Hematopoietic multipotent progenitor cell (in vitro differentiated cells): ENCODE measurements around the gene C1orf146. TPM values are rescaled to one million over a fixed set of nuclear protein-coding genes. Genes with fewer than 3 reads are reported as not detected.
"Not testable (repeated sequence)": the region's sequence is repeated elsewhere in the genome, so short reads cannot be mapped to it uniquely, and the experiment has no call there.

Experiments
- DNase-seq, 3 donors: peaks; one replicate each; pipeline ENCODE4 v3.0.0-alpha.2; 2011 to 2015; ENCODE audit warnings: low read depth in 2 of 3, low spot score in 2 of 3
- total RNA-seq: library from RNA; depleted of rRNA; stranded (reverse); fragments of >200 nt; gene quantifications from one replicate; pipeline ENCODE4 v1.2.3, GENCODE V29; 2012

The C1orf146 gene, protein sequence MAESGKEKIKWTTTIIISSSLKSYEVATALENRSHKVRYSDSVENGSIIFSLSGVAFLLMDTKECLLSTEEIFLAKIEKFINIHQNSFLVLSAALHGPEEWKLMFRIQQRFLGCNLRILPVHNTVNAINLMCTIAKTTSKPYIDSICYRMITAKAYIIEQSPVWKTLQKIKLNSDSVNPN
- not detected for total RNA-seq

DNA sequence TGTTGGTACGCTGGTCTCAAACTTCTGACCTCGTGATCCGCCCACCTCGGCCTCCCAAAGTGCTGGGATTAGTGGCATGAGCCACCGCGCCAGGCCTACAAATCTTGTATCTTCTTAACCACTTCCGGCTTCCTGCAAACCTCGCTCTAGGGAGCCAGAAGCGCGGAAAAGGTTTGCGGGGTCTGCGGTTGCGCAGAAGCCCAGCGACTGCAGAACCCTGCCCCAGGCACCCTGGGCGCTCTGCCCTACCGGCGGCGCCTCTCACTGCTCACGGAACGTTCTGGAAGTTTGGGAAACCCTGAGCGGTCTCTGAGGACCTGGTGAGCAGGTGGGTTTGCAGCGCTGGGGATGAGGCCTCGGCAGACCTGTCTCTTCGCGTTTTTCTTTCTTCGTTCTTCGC, at the start of gene C1orf146:
TSS of gene C1orf146 (plus strand) at position 195 of the 400 bp plus-strand sequence. CDS start 13,506 bp downstream, outside the sequence.
- no peak for DNase-seq

DNA sequence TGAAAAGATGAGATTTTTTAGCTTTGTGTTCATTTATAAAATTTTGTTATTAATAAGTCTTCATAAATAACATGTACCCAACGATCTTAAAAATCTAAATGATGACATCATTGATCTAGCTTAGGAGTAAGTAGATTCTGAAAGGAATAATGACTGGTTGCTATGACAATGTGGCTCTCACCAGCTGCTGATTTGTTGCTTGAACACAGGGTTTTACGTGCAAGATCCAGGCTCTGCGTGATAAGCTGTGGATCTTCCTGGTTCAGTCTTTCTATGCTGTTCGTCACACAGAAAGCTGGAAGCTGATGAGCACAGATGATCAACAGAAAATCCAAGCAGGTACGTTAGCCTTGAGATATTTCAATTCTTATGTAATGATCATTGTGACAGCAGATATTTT, 49.1 kb upstream of the C1orf146 start:
- no peak for DNase-seq

DNA sequence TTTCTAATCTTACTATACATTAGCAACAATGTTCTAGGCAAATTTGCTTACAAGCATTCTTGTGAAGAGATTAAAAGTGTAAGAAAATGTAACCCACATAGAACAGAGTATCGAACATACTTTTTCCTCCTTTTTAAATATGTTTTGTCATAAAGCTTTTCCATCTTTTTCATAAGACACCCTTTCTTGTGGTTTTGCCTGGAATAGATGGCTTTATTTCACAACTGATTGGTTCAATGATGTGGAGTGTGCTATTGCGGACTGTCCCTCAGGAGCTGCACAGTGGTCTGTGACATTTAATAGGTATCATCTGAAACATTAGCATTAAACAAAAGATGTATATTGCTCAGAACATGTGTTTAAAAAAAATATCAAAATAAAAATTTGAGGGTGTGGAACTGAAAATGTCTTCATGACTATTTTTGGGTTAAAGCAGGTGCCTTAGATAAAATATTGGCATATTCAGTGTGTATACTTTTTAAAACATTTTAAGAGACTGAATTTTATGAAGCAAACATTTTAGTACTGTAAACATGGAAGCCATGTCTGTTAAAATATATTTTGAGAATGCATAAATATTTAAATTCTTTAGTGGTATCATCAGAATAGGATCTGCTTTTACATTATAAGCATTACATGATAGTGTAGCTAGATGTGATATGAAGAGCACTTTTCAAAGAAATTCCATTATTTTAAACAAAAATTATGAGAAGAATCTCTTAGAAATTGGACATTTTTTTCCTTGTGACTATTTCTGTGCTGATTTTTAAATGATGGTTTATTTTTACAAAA, 48.3 kb upstream of the C1orf146 start:
- no peak for DNase-seq

DNA sequence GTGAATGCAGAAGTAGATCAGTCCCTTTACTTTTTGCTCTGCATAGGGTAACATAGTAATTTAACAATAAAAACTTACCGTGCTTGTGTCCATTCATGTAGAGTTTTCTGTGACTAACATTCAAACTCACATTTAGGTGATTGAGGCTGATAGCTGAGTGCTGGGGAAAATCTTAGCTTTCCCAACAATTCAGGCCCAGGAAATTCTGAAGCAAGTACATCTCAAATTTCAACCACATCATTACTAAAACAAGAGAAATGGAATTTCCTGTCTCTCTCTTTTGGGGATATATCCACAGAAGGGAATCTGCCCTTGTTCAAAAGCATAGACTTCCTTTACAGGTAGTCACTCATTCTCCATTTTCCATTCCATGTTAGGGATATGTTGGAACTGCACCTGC, 33.1 kb upstream of the C1orf146 start:
- DNase-seq = no peak

DNA sequence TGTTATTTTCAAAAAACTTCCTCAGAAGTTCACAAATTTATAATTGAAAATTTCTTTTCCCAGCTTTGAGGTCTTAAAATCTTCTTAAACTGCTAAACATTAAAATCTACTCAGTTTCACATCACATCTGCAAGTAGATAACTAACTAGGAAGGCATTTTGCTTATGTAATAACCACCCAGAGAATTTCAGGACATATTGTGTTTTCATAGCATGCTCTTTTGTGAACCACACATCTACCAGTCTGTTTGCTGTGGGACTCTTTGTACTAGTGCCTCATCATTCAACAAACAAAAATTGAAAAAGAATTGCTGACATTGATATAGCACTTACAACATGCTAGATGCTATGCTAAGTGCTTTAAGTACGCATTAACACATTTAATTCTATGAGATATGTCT, 31.6 kb upstream of the C1orf146 start:
- no peak for DNase-seq

DNA sequence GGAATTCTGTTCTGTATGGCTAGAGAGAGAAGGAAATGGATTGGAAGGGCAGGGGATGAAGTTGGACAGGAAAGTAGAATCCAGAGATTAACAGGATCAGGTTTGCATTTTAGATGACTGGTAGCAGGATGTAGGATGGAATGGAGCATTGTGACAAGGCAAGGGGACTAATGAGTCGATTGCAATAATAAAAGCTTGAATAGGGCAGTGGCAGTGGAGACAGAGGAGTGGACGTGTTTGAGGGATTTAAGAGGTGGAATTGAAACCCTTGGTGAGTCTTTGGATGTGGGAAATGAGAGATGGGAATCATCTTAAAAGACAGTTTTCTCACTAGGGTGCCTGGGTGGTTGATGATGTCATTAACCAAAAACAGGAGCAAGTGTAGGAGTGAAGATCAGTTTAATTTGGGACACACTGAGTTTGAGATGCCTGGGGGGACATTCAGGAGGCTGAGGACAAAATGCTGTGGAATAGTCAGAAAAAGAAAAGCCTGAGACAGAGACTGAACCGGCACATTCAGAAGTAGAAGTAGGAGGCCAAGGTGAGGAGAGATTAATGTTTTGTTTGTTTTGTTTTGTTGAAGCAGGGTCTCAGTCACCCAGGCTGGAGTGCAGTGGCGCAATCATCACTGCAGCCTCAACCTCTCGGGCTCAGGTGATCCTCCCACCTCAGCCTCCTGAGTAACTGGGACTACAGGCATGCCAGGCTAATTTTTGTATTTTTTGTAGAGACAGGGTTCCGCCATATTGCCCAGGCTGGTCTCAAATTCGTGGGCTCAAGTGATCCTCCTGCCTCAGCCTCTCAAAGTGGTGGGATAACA, 29.1 kb upstream of the C1orf146 start:
- DNase-seq = no peak

DNA sequence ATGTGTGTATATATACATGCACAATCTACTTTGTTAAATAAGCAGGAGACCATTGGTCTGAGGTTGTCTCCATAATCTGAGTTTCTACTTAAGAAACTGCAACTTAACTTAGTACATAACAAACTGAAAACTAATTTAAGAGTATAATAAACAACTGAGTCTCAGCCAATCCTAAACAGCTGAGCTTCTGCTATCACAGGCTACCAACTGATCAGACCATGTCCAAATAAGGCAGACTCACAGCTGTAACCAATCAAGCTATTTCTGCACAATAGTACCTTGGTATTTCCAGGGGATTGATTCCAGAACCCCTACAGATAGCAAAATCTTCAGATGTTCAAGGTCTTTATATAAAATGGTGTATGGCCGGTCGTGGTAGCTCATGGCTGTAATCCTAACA, 26.0 kb upstream of the C1orf146 start:
- DNase-seq = no peak

DNA sequence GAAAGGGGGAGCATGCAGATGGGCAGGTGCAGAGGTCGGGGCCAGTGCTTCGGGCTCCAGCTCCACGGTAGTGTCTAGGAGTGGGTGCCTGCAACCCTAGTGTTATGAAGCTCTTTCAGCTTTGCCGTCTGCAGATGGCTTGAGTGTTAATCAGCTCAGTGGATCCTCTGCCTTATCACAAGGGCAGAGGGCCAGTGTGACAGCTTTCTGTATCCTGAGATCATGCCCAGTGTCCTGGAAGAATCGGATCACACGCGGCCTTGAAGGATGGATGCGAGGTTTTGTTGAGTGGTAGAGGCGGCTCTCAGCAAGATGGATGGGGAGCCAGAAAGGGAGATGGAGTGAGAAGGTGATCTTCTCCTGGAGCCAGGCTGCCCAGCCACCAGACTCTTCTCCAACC, 25.5 kb upstream of the C1orf146 start:
- no peak for DNase-seq

DNA sequence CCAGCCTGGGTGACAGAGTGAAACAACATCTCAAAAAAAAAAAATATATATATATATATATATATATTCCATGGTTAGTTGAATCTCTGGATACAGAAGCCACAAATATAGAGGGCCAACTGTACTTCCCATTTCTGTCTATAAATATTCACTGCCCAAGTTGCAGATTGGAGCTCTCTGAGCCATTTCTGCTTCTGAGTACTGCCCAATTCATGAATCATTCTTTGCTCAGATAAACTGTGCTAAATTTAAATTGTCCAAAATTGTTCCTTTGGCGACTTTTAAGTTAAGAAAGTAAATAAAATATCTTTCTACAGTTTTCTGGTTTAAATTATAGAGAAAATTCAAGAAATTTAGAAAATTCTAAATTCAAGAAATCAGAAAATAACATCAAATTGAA, 23.2 kb upstream of the C1orf146 start:
- DNase-seq = no peak

DNA sequence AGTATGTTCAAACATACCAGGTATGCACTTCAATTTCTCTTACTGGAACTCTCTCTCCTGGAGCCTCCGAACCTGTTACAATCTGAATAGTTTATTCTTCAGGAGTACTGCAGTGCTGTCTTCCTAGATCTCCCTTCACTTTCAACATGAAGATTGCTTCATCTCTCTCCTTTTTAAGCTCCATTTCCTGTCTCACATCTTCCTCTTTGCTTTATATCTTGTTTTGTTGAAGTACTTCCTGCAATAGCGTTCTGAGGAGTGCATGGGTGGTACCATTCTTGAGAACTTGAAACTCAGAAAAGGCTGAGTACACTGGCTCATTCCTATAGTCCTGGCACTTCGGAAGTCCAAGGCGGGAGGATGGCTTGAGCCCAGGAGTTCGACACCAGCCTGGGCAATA, 15.7 kb upstream of the C1orf146 start:
- no peak for DNase-seq

DNA sequence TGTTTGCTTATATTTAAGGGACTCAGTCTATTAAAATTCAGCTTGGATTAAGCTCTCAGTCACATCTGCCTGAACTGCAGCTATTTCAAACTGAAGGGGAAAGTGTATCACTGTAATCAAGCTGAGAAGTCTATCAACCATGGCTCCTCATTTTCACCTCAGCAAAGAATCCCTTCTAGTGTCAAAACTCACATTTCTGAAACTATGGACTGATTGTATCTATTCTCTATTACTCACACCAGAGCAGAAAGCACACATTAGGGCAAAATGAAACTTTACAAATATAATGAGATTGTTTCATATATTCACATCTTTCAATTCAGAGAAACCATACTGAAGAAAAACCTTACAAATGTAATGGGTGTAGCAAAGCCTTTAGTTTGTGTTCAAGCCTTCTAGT, 14.6 kb upstream of the C1orf146 start:
- no peak for DNase-seq

DNA sequence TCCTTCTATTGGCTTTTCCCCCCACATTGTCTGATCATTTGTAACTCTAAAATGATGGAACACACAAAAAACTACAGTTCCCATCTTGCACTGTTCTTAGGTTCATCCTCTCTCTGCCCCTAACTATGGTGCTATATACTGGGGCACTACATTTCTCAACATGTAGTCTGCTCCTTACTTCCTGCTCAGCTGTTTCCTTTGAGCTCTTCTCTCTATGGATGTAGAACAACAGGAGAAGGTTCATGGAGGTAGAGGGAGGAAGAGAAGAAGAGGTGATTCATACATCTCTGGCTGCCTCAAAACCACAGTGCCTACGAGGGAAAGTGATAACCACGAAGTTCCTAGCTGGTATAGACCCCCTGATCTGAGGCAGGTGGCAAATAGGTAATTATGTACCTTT, 7.0 kb upstream of the C1orf146 start:
- peak in 2 of 3 donors; percentile 3 to 26 for DNase-seq

DNA sequence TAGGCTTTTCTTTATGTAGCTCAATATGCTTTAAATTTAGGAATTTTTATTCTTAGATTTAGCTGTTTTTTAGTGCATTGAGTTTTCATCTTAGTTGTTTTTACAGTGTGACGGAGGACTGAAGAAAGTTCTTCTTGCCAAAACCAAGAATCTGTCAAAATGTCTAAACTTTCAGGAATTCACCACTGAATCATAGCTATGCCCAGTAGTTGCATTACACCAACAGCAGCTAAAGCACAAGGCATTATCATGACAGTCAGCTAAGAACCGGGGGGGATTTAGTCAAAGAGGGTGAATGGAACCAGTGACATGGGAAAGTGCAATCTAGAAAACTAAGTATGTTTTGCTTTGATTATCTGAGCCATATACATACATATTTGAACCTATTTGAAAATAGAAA, 6.5 kb upstream of the C1orf146 start:
- DNase-seq = no peak

DNA sequence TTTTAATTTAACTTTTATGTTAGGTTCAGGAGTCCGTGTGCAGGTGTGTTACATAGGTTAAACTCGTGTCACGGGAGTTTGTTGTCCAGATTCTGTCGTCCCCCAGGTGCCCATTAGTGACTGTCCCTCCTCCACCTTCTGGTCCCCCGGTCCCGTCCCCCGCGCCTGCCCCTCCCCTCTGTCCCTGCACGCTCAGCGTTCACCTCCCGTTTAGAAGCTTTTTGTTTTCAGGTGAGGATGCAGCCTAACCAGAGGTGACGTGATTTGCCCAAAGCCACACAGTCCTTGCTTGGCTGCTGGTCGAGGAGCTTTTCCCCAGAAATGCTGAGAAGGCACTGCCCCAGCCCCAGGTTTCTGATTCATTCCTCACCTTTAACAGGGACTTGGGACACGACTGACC, 844 bp downstream of the C1orf146 start:
- DNase-seq = no peak

DNA sequence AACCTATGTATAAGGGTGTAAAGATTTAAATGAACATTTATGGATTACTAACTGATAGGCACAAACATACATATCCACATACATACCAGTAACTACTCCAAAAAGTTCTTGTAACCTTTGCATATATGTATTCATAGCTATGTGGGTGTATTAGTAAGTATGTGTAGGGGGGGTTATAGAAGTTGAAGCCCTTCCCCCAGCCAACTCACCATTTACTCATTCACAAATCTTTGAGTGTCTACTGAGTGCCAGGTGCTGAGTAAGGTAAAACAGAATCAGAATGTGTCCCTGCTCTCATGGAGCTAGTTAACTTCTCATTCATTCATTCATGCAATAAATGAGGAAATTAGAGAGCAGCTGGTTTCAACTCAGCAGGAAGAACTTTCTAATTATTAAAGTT, 1.3 kb downstream of the C1orf146 start:
- DNase-seq = no peak

DNA sequence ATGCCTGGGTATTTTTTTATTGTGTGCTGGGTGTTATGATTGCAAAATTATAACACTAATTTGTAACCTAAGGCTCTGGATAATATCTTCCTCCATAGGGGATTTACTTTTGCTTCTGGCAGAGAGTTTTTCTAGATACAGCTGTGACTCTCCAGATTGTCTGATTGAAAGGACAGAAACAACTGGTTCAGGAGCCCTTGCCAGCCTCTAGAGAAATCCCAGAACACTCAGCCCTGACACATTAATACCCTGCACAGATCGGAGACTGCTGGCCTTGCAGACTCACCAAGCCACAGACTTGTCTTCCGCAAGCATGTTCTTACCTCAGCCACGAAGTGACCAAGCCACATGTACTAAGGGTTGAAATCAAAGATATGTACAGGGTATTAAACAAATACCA, 10.7 kb downstream of the C1orf146 start:
- DNase-seq = no peak

DNA sequence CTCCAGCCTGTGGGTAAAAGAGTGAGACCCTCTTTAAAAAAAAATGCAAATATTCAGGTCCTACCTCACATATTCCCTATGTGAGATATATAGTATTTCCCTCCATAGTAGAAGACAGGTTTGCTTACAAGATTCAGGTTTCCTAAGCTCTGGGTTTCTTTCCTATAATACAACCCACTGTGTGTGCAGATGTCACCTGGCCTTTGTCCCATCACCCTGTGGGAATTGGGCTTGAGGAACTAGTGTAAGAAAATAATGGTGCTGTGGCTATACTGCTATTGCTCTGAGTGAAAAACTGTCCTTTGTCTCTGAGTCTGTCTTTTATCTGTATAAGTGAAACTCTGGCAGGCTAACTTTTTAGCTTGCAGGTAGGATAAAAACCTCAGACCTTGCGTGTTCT, 13.0 kb downstream of the C1orf146 start:
- no peak for DNase-seq

DNA sequence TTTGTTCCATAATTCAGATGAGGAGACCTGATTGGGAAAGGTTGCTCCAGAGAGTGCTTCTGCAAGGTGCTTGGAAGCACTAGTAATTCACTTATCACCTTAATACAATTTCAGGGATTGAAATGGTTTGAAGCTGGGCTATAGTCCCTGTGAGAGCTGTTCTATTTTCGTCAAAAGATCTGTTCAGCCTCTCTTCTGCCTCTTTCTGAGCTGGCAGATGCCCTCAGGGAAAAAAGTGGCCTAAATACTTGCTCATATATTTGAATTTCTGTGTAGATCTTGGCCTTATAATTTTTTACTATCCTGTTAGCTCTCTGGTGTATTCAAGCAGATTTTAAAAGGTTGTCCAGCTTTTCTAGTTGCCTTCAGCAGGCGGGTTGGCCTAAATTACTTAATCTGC, 22.3 kb downstream of the C1orf146 start:
- no peak for DNase-seq

DNA sequence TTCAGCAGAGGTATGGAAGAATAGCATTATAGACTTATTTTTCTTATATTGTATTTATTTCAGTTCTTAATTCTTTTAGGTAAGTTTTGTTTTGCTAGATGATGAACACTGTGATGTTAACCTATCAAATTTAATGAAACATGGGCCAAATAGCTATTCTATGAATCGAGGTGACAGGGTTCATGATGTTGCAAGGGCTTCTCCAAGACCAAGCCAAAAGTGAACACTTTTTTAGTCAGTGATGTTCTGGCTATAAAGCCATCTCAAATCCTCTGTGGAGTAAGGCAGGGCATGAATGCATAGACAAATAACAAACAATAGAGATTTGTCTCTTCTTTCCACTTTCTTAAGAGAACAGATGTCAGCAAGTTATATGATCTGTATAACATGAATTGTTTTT, 26.7 kb downstream of the C1orf146 start:
- no peak for DNase-seq

DNA sequence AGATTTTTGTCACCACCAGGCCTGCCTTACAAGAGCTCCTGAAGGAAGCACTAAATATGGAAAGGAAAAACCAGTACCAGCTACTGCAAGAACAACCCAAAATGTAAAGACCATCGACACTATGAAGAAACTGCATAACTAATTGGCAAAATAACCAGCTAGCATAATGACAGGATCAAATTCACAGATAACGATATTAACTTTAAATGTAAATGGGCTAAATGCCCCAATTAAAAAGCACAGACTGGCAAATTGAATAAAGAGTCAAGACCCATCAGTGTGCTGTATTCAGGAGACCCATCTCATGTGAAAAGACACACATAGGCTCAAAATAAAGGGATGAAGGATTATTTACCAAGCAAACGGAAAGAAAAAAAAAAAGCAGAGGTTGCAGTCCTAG, 37.0 kb downstream of the C1orf146 start:
- DNase-seq = not testable (repeated sequence)

DNA sequence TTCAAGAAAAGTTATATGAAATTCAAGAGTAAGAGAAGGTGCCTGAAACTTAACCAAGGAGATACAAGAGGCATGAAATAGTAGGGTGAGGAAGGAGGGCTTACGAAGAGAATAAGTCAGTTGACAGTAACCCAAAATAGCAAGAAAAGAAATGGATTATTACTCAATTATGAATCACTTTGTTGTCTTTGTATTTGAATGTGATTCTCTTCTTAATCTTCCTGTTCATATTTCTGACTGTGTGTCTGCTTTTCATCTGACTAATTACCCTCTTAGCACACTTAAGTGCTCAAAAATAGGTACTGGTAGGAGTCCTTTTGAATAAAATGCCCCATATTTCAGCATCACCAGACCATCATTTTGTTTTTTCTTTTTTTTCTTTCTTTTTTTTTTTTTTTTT, 41.6 kb downstream of the C1orf146 start:
- no peak for DNase-seq

DNA sequence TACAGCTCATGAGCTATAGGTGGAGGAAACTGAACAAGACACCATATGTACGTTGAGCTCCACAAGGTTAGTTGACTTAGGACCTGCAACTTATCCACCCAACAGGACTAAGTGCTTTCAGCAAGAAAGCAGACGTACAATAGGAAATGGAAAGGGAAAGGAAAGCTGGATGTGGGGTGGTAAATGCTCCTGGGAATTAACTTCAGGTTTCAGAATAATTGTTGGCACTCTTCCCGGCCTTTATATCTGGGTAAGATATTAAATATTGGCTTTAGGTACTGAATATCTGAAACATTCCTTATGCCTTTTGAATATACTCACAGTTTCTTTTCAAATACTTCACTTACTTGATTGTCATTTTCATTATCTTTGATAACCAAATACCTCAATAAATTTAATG, 44.8 kb downstream of the C1orf146 start:
- no peak for DNase-seq
